Kidney (tissue), 14 donors: ENCODE data around the gene SYTL2. TPM values are rescaled to one million over a fixed set of nuclear protein-coding genes. Genes with fewer than 3 reads are reported as not detected.

Source experiments
- DNase-seq, 5 donors: peaks; one replicate each; pipeline ENCODE4 v3.0.0-alpha.2; 2013 to 2020
- FAIRE-seq: peaks from 2 replicates; lab custom pipeline; 2012; peaks lifted over from hg19 to GRCh38; lab: Jason Lieb, UNC
- H3K27ac ChIP-seq, 2 donors: one replicate each; pipeline ENCODE4 v1.7.0; 2013; ENCODE audit warnings: low read depth in 2 of 2, low read length in 2 of 2, inconsistent platforms in 1 of 2
- H3K27me3 ChIP-seq: one replicate; pipeline ENCODE4 v1.7.1; 2013; ENCODE audit warnings: low read length, inconsistent platforms; ENCODE audit not compliant: control insufficient read depth, insufficient read depth
- H3K36me3 ChIP-seq, 3 donors: one replicate each; pipeline versions ENCODE4 v1.7.0 to v1.7.1; 2013; ENCODE audit warnings: low read length in 3 of 3, control low read depth in 1 of 3, inconsistent platforms in 1 of 3; ENCODE audit not compliant: insufficient read depth in 3 of 3, control insufficient read depth in 2 of 3
- H3K4me1 ChIP-seq, 3 donors: one replicate each; pipeline versions ENCODE4 v1.7.0 to v1.7.1; 2013; ENCODE audit warnings: low read length in 3 of 3, inconsistent platforms in 1 of 3, low read depth in 1 of 3; ENCODE audit not compliant: control insufficient read depth in 2 of 3, insufficient read depth in 2 of 3
- H3K4me3 ChIP-seq, 3 donors: one replicate each; pipeline versions ENCODE4 v1.7.0 to v1.8.1; 2013; ENCODE audit warnings: low read length in 3 of 3, control low read depth in 1 of 3, inconsistent platforms in 1 of 3
- H3K9ac ChIP-seq, 3 donors: one replicate each; pipeline versions ENCODE4 v1.7.0 to v1.7.1; 2013; ENCODE audit warnings: low read length in 3 of 3, control low read depth in 1 of 3, inconsistent platforms in 1 of 3
- H3K9me3 ChIP-seq, 3 donors: one replicate each; pipeline versions ENCODE4 v1.7.0 to v1.7.1; 2013; ENCODE audit warnings: low read length in 3 of 3, control low read depth in 1 of 3, inconsistent platforms in 1 of 3; ENCODE audit not compliant: control insufficient read depth in 2 of 3, insufficient read depth in 1 of 3
- intact Hi-C: fragments of 100-400 bp; cut with DNase I; formaldehyde crosslinking; loops from one replicate; pipeline ENCODE4 v1.11.1; 2022
- polyA plus RNA-seq: library from polyadenylated mRNA; stranded (reverse); fragments of 350-450 nt; fragmentation: Illumina TruSeq; extraction: RNeasy Lipid Tissue Mini Kit (QIAGEN cat#74804); gene quantifications from one replicate; pipeline ENCODE4 v1.2.3, GENCODE V29; 2014; ENCODE audit warnings: low read depth, low replicate concordance; ENCODE audit not compliant: insufficient read depth
- total RNA-seq: library from RNA; stranded (reverse); fragmentation: NEBNext Ultra II Directional; extraction: Animal tissue kit (Norgen Biotek cat#: 25700); gene quantifications from one replicate; pipeline ENCODE4 v1.2.1, GENCODE V29; 2021
- TF ChIP-seq, protein P1 (sequence below): IDR thresholded peaks from 3 replicates; pipeline ENCODE4 v1.5.1; 2012; ENCODE audit warnings: mild to moderate bottlenecking, moderate library complexity, borderline replicate concordance; ENCODE audit not compliant: insufficient read depth; ENCODE audit errors: extremely low read depth
- donor health status: control.
- donor health status: control.
- donor health status: control.
- donor health status: control.
- donor health status: control.
- donor health status: DM: yes; HTN: yes; CAD: no.
- donor health status: Normal renal cell carcinoma (clear cell type).

The SYTL2 gene
- total and polyA plus RNA-seq, 2 donors from 2014 or later, result 19.8 to 187 TPM

DNA sequence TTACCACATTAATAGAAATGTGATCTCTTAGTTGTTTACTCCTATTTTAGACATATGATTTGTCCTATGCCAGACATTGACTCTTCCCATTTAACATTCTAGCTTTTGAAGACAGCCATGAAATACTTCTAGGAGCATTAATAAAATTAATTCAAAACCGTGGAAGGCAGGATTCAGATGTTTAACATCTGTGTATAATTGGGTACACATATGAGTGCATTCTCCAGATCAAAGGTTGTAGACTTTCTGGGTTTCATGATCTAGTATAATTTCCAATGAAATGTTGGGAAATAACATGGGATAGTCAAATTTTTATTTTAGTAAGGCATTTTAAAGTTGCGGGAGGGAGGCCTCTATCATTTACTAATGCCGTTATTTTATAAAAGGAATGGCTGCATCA is 89.8 kb downstream of the SYTL2 start:
- Histone ChIP-seq H3K27ac (no peak overlapping the region), H3K9me3 (no peaks in the 10 kb centered on the region), H3K4me3 (no peak overlapping the region), H3K9ac (no peak overlapping the region), H3K4me1 (no peaks in the 10 kb centered on the region), H3K27me3 (no peaks in the 10 kb centered on the region), H3K36me3 (peaks cover 0 to 4% (median 0%) of the 10 kb centered on the region in 3 donors)
- DNase-seq (no peak), FAIRE-seq (no peak)
- TF ChIP-seq, protein P1, sequence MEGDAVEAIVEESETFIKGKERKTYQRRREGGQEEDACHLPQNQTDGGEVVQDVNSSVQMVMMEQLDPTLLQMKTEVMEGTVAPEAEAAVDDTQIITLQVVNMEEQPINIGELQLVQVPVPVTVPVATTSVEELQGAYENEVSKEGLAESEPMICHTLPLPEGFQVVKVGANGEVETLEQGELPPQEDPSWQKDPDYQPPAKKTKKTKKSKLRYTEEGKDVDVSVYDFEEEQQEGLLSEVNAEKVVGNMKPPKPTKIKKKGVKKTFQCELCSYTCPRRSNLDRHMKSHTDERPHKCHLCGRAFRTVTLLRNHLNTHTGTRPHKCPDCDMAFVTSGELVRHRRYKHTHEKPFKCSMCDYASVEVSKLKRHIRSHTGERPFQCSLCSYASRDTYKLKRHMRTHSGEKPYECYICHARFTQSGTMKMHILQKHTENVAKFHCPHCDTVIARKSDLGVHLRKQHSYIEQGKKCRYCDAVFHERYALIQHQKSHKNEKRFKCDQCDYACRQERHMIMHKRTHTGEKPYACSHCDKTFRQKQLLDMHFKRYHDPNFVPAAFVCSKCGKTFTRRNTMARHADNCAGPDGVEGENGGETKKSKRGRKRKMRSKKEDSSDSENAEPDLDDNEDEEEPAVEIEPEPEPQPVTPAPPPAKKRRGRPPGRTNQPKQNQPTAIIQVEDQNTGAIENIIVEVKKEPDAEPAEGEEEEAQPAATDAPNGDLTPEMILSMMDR, result no peak
- intact Hi-C loops, result no loop called here

DNA sequence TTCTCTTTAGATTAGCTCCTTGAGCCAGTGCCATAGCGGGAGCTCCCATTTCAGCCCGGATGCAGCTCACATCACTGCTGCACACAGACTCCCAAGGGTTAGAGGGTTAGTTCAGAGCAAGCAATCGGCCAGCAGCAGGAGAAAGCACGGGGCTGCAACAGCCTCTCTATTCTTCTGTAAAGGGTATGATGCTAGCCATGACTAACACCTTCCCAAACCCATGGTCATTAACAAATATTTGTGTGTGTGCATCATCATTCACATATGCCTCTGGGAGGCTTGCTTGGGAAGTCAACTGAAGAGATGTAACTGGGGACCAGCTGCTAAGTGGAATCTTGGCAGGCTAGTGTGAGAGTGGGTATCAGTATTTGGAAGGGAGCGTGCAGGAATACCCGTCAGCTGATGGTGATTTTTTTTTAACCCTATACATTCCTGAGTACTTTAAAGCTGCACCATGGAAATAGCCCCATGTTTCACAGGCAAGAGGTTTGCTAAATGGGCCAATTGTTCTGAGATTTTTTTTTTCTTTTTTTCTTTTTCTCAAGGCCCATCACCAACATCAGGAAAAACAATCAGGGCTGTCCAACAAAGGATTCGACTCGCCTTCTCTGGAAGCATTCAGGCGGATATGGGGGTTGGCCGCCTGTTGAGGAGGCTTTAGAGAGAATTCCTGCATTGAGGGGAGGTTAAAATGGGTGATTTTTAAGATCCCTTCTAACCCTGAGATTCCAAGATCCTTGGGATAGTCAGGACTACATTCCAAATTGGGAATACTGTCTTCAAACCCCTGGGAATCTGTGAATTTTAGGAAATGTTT is 91.7 kb downstream of the SYTL2 start:
- DNase-seq, result peak in 2 of 5 donors; percentile 72 to 82
- TF ChIP-seq, protein P1, result no peak
- no peaks in the 10 kb centered on the region for H3K27me3 ChIP-seq
- peak overlapping the region in 1 of 3 donors; percentile 19 for H3K4me3 ChIP-seq
- no peaks in the 10 kb centered on the region for H3K9me3 ChIP-seq
- H3K9ac ChIP-seq, result no peak overlapping the region
- H3K27ac ChIP-seq, result no peak overlapping the region
- FAIRE-seq, result no peak
- H3K36me3 ChIP-seq, result peaks cover 0 to 4% (median 0%) of the 10 kb centered on the region in 3 donors
- H3K4me1 ChIP-seq, result no peaks in the 10 kb centered on the region
- intact Hi-C loops, result no loop called here

DNA sequence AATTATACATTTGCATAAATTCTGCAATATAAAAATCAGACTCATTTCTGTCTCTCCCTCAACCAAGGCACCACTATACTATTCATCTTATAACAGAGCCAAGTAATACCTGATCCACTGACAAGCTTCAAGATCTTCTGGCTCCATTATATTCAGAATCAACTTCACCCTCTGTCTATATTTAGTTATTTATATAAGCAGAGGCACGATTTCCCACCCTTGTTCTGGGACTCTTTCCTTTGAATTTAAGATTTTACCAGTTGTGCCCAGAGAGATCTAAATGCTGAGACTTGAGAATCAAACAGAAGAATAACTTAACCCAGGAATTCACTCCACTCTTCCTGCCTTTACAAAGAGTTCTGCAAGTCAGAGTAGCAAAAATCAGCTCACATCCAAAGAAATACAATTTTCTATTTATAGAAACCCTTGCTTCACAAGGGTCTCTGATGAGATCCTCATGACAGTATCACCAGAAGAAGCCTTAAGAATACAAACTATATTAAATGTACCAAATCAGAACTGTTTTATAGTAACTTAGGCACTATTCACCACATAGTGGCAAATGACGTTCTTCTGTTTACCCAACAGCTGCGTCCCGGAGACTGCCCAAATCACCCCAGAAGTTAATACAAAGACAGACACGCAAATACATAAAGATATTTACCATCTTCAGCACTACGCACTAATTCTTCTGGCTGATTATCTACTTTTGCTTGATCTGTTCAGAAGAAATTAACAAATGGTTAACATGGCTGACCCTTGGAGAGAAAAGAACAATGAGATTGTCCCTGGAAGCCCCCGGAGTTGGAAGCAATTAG is 92.6 kb downstream of the SYTL2 start:
- Histone ChIP-seq H3K36me3 (peaks cover 0 to 4% (median 0%) of the 10 kb centered on the region in 3 donors), H3K4me3 (peak overlapping the region in 1 of 3 donors; percentile 19), H3K4me1 (no peaks in the 10 kb centered on the region), H3K9ac (no peak overlapping the region), H3K27ac (no peak overlapping the region), H3K9me3 (no peaks in the 10 kb centered on the region), H3K27me3 (no peaks in the 10 kb centered on the region)
- TF ChIP-seq, protein P1, result no peak
- no peak for FAIRE-seq
- intact Hi-C loops, result no loop called here
- DNase-seq, result no peak
